Measurements from ENCODE around the gene MYO15B.

Gene MYO15B

GRCh38 chr17:75571197-75571884, 16.3 kb upstream of the MYO15B start:
- DNase-seq (ENCODE audit: low read depth): peak; percentile 74
- no peak overlapping the region for H3K4me3 ChIP-seq (ENCODE audit: low read depth, low read length)
- no peak for TF ChIP-seq CTCF (IDR thresholded peaks at IDR 0.05; ENCODE audit: insufficient read depth, low read depth, low read length, missing control alignments)

GRCh38 chr17:75571885-75572215, 15.8 kb upstream of the MYO15B start:
- TF ChIP-seq CTCF (IDR thresholded peaks at IDR 0.05; ENCODE audit: insufficient read depth, low read depth, low read length, missing control alignments): no peak
- no peak for DNase-seq (ENCODE audit: low read depth)
- no peak overlapping the region for H3K4me3 ChIP-seq (ENCODE audit: low read depth, low read length)

GRCh38 chr17:75572713-75573539, 14.7 kb upstream of the MYO15B start:
- DNase-seq (ENCODE audit: low read depth): no peak
- H3K4me3 ChIP-seq (ENCODE audit: low read depth, low read length): no peak overlapping the region
- TF ChIP-seq CTCF (IDR thresholded peaks at IDR 0.05; ENCODE audit: insufficient read depth, low read depth, low read length, missing control alignments): no peak

- H3K4me3 ChIP-seq (ENCODE audit: low read depth, low read length): no peak overlapping the region
- no peak for TF ChIP-seq CTCF (IDR thresholded peaks at IDR 0.05; ENCODE audit: insufficient read depth, low read depth, low read length, missing control alignments)
- DNase-seq (ENCODE audit: low read depth): no peak
Observed at GRCh38 chr17:75573540-75573957, 14.1 kb upstream of the MYO15B start.

GRCh38 chr17:75573994-75574393, 13.6 kb upstream of the MYO15B start:
- TF ChIP-seq CTCF (IDR thresholded peaks at IDR 0.05; ENCODE audit: insufficient read depth, low read depth, low read length, missing control alignments): no peak
- no peak overlapping the region for H3K4me3 ChIP-seq (ENCODE audit: low read depth, low read length)
- DNase-seq (ENCODE audit: low read depth): no peak

GRCh38 chr17:75574404-75575036, 13.1 kb upstream of the MYO15B start:
- DNase-seq (ENCODE audit: low read depth): no peak

More at GRCh38 chr17:75574404-75575036, 13.1 kb upstream of the MYO15B start:
- no peak for TF ChIP-seq CTCF (IDR thresholded peaks at IDR 0.05; ENCODE audit: insufficient read depth, low read depth, low read length, missing control alignments)
- no peak overlapping the region for H3K4me3 ChIP-seq (ENCODE audit: low read depth, low read length)
